HEK293 (cell line): Measurements from ENCODE around the gene CSRNP2.

Experiments used
- CTCF ChIA-PET: fragments of 350-600 bp; formaldehyde crosslinking; extraction: SDS; loops from one replicate; lab custom pipeline; 2021; ENCODE audit warnings: antibody characterized with exemption; lab: Yijun Ruan, JAX
- POLR2A ChIA-PET: fragments of 300-600 bp; formaldehyde crosslinking; extraction: SDS; loops from one replicate; lab custom pipeline; 2020; ENCODE audit warnings: antibody characterized with exemption, inconsistent platforms; lab: Yijun Ruan, JAX
- H3K27ac ChIP-seq: fragments of 200-500 bp; sonication (Bioruptor generic); 2 replicates; pipeline ENCODE4 v1.5.1; 2014; ENCODE audit warnings: low read depth, low read length, control low read depth, inconsistent platforms; ENCODE audit errors: extremely low read depth
- H3K36me3 ChIP-seq, 2 experiments: fragments of 200-500 bp in 1 of 2; sonication (Bioruptor generic) in 1 of 2; 1 replicate in 1 of 2; 2 replicates in 1 of 2; pipeline ENCODE4 v1.5.1; 2014 to 2017; ENCODE audit warnings: inconsistent platforms in 2 of 2, low read length in 2 of 2; ENCODE audit not compliant: control insufficient read depth in 2 of 2, insufficient read depth in 1 of 2
- H3K4me1 ChIP-seq: fragments of 200-500 bp; sonication (Bioruptor generic); 2 replicates; pipeline ENCODE4 v1.5.1; 2014; ENCODE audit warnings: mild to moderate bottlenecking, low read length, inconsistent platforms; ENCODE audit not compliant: control insufficient read depth, insufficient read depth
- H3K4me3 ChIP-seq: 2 replicates; pipeline ENCODE4 v1.5.1; 2011; ENCODE audit warnings: low read depth, mild to moderate bottlenecking, control low read depth, low read length, moderate library complexity
- H3K9me3 ChIP-seq: fragments of 200-500 bp; sonication (Bioruptor generic); 2 replicates; pipeline ENCODE4 v1.5.1; 2014; ENCODE audit warnings: low read depth, low read length, inconsistent platforms; ENCODE audit not compliant: control insufficient read depth, insufficient read depth
- BCL11B ChIP-seq: fragments of 450-650 bp; formaldehyde crosslinking; IDR thresholded peaks from 2 replicates; pipeline ENCODE4 v1.5.1; 2016; ENCODE audit warnings: low read depth, missing biosample characterization, missing genetic modification characterization
- MZF1 ChIP-seq: fragments of 450-650 bp; formaldehyde crosslinking; IDR thresholded peaks from 2 replicates; pipeline ENCODE4 v1.5.1; 2017; ENCODE audit warnings: missing biosample characterization, missing genetic modification characterization, borderline replicate concordance
- SP2 ChIP-seq: fragments of 450-650 bp; formaldehyde crosslinking; IDR thresholded peaks from 2 replicates; pipeline ENCODE4 v1.5.1; 2016; ENCODE audit warnings: missing biosample characterization, missing genetic modification characterization
- TCF7L2 ChIP-seq: IDR thresholded peaks from 2 replicates; pipeline ENCODE4 v1.6.1; 2011; ENCODE audit warnings: low read depth, mild to moderate bottlenecking, inconsistent platforms, low read length, moderate library complexity, borderline replicate concordance
- ZBTB1 ChIP-seq: fragments of 450-650 bp; formaldehyde crosslinking; IDR thresholded peaks from 2 replicates; pipeline ENCODE4 v1.5.1; 2016; ENCODE audit warnings: missing biosample characterization, missing genetic modification characterization
- ZFHX2 ChIP-seq: fragments of 450-650 bp; formaldehyde crosslinking; conservative IDR thresholded peaks from 2 replicates; pipeline ENCODE4 v1.5.1; 2016; ENCODE audit warnings: missing biosample characterization, missing genetic modification characterization
- ZNF155 ChIP-seq: fragments of 450-650 bp; formaldehyde crosslinking; IDR thresholded peaks from 2 replicates; pipeline ENCODE4 v1.5.1; 2016; ENCODE audit warnings: missing biosample characterization, missing genetic modification characterization
- ZNF302 ChIP-seq: fragments of 450-650 bp; formaldehyde crosslinking; IDR thresholded peaks from 2 replicates; pipeline ENCODE4 v1.5.1; 2016; ENCODE audit warnings: missing biosample characterization, missing genetic modification characterization, low read depth
- ZNF366 ChIP-seq: fragments of 450-650 bp; formaldehyde crosslinking; conservative IDR thresholded peaks from 2 replicates; pipeline ENCODE4 v1.5.1; 2016; ENCODE audit warnings: missing biosample characterization, missing genetic modification characterization
- ZNF433 ChIP-seq: fragments of 450-650 bp; formaldehyde crosslinking; IDR thresholded peaks from 2 replicates; pipeline ENCODE4 v1.5.1; 2016; ENCODE audit warnings: missing biosample characterization, missing genetic modification characterization, low read depth
- ZNF510 ChIP-seq: fragments of 450-650 bp; formaldehyde crosslinking; IDR thresholded peaks from 2 replicates; pipeline ENCODE4 v1.5.1; 2018; ENCODE audit warnings: mild to moderate bottlenecking, missing genetic modification characterization, missing biosample characterization; ENCODE audit not compliant: insufficient replicate concordance
- ZNF610 ChIP-seq: fragments of 450-650 bp; formaldehyde crosslinking; IDR thresholded peaks from 2 replicates; pipeline ENCODE4 v1.5.1; 2016; ENCODE audit warnings: missing biosample characterization, missing genetic modification characterization, borderline replicate concordance
- TF ChIP-seq, protein P1 (sequence below): fragments of 450-650 bp; formaldehyde crosslinking; IDR thresholded peaks from 2 replicates; pipeline ENCODE4 v1.5.1; 2017; ENCODE audit warnings: missing biosample characterization, missing genetic modification characterization
- TF ChIP-seq, protein P2 (sequence below): fragments of 450-650 bp; formaldehyde crosslinking; IDR thresholded peaks from 2 replicates; pipeline ENCODE4 v1.5.1; 2017; ENCODE audit warnings: missing biosample characterization, missing genetic modification characterization
- TF ChIP-seq, protein P3 (sequence below): fragments of 450-650 bp; formaldehyde crosslinking; IDR thresholded peaks from 2 replicates; pipeline ENCODE4 v1.5.1; 2016; ENCODE audit warnings: missing biosample characterization, missing genetic modification characterization
- TF ChIP-seq, protein P4 (sequence below): fragments of 450-650 bp; formaldehyde crosslinking; IDR thresholded peaks from 2 replicates; pipeline ENCODE4 v1.5.1; 2016; ENCODE audit warnings: missing biosample characterization, missing genetic modification characterization

The CSRNP2 gene

DNA sequence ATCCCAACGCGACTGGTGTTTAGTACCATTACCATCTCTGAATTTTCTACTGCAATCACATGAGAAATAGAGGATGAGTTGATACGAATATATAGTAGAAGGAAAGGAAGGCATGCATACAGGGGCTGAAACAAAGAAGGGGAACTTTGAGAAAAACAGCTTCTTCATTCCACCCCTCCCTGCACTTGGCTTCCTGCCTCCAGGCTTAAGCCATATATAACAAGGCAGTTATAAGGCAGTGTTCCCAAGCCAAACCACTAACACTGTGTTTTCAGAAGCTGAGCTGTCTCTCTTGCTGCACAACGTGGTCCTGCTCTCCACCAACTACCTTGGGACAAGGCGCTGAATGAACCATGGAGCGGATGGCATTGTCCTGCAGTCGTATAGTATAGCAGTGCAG is 24.3 kb downstream of the CSRNP2 start:
- CTCF ChIA-PET: no interaction called here
- TF ChIP-seq, protein P1, sequence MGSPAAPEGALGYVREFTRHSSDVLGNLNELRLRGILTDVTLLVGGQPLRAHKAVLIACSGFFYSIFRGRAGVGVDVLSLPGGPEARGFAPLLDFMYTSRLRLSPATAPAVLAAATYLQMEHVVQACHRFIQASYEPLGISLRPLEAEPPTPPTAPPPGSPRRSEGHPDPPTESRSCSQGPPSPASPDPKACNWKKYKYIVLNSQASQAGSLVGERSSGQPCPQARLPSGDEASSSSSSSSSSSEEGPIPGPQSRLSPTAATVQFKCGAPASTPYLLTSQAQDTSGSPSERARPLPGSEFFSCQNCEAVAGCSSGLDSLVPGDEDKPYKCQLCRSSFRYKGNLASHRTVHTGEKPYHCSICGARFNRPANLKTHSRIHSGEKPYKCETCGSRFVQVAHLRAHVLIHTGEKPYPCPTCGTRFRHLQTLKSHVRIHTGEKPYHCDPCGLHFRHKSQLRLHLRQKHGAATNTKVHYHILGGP (tag by site-specific recombination): no peak
- no peak for TF ChIP-seq MZF1 (tag by site-specific recombination)
- TF ChIP-seq, protein P2, sequence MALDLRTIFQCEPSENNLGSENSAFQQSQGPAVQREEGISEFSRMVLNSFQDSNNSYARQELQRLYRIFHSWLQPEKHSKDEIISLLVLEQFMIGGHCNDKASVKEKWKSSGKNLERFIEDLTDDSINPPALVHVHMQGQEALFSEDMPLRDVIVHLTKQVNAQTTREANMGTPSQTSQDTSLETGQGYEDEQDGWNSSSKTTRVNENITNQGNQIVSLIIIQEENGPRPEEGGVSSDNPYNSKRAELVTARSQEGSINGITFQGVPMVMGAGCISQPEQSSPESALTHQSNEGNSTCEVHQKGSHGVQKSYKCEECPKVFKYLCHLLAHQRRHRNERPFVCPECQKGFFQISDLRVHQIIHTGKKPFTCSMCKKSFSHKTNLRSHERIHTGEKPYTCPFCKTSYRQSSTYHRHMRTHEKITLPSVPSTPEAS (tag by site-specific recombination): no peak
- TF ChIP-seq ZBTB1 (tag by site-specific recombination): no peak
- TF ChIP-seq TCF7L2: no peak
- TF ChIP-seq BCL11B (tag by site-specific recombination): no peak
- TF ChIP-seq, protein P3, sequence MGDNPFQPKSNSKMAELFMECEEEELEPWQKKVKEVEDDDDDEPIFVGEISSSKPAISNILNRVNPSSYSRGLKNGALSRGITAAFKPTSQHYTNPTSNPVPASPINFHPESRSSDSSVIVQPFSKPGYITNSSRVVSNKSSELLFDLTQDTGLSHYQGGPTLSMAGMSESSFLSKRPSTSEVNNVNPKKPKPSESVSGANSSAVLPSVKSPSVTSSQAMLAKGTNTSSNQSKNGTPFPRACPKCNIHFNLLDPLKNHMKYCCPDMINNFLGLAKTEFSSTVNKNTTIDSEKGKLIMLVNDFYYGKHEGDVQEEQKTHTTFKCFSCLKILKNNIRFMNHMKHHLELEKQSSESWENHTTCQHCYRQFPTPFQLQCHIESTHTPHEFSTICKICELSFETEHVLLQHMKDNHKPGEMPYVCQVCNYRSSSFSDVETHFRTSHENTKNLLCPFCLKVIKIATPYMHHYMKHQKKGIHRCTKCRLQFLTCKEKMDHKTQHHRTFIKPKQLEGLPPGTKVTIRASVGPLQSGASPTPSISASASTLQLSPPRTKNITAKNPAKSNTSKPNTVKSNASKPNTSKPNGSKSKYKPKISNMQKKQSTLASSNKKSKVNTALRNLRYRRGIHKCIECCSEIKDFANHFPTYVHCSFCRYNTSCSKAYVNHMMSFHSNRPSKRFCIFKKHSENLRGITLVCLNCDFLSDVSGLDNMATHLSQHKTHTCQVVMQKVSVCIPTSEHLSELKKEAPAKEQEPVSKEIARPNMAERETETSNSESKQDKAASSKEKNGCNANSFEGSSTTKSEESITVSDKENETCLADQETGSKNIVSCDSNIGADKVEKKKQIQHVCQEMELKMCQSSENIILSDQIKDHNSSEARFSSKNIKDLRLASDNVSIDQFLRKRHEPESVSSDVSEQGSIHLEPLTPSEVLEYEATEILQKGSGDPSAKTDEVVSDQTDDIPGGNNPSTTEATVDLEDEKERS (tag by site-specific recombination): no peak
- no peak for TF ChIP-seq ZNF510 (tag by site-specific recombination)
- no peak for TF ChIP-seq ZNF302 (tag by site-specific recombination)
- TF ChIP-seq SP2 (tag by site-specific recombination): no peak
- no peak for TF ChIP-seq ZNF366 (tag by site-specific recombination)
- no peak for TF ChIP-seq ZNF433 (tag by site-specific recombination)
- no peak for TF ChIP-seq ZNF610 (tag by site-specific recombination)
- no peak for TF ChIP-seq ZFHX2
- H3K27ac ChIP-seq: no peak overlapping the region
- peaks cover 43 to 93% of the 10 kb centered on the region in 2 experiments for H3K36me3 ChIP-seq
- no peaks in the 10 kb centered on the region for H3K4me1 ChIP-seq
- POLR2A ChIA-PET: no interaction called here
- H3K9me3 ChIP-seq: no peaks in the 10 kb centered on the region
- H3K4me3 ChIP-seq: no peak overlapping the region

DNA sequence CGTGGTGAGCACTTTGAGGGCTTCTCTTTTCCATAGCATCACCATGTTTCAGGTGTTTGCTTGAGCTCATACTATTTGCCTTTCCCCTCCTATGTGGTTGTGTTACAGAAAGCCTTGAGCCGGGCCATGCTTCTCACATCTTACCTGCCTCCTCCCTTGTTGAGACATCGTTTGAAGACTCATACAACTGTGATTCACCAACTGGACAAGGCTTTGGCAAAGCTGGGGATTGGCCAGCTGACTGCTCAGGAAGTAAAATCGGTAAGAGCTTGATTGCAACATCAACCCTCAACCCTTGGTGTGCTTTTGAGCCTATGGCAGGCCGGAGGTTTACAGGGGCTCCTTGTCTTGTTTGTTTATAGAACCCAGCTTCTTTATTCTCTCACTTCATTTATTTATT is 27.2 kb downstream of the CSRNP2 start:
- peaks cover 44 to 86% of the 10 kb centered on the region in 2 experiments for H3K36me3 ChIP-seq
- no peak overlapping the region for H3K27ac ChIP-seq
- H3K4me1 ChIP-seq: no peaks in the 10 kb centered on the region
- TF ChIP-seq ZNF155: no peak
- TF ChIP-seq, protein P4, sequence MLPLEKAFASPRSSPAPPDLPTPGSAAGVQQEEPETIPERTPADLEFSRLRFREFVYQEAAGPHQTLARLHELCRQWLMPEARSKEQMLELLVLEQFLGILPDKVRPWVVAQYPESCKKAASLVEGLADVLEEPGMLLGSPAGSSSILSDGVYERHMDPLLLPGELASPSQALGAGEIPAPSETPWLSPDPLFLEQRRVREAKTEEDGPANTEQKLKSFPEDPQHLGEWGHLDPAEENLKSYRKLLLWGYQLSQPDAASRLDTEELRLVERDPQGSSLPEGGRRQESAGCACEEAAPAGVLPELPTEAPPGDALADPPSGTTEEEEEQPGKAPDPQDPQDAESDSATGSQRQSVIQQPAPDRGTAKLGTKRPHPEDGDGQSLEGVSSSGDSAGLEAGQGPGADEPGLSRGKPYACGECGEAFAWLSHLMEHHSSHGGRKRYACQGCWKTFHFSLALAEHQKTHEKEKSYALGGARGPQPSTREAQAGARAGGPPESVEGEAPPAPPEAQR (tag by site-specific recombination): no peak
- TF ChIP-seq, all 188 proteins: peak for 0
- Histone ChIP-seq H3K9me3 (no peaks in the 10 kb centered on the region), H3K4me3 (no peak overlapping the region)
- ChIA-PET CTCF (interaction anchor here (0.6 kb wide), 1 partner anchor 70 kb away, joined by 3 read pairs; no protein-coding TSS in a partner anchor), POLR2A (no interaction called here)
